Kidney glomerular epithelial cell (primary cell): ENCODE measurements around the gene DRC7.

Experiments
- DNase-seq: peaks from one replicate; lab custom pipeline; 2025; lab: John Stamatoyannopoulos, UW

DRC7 gene

DNA sequence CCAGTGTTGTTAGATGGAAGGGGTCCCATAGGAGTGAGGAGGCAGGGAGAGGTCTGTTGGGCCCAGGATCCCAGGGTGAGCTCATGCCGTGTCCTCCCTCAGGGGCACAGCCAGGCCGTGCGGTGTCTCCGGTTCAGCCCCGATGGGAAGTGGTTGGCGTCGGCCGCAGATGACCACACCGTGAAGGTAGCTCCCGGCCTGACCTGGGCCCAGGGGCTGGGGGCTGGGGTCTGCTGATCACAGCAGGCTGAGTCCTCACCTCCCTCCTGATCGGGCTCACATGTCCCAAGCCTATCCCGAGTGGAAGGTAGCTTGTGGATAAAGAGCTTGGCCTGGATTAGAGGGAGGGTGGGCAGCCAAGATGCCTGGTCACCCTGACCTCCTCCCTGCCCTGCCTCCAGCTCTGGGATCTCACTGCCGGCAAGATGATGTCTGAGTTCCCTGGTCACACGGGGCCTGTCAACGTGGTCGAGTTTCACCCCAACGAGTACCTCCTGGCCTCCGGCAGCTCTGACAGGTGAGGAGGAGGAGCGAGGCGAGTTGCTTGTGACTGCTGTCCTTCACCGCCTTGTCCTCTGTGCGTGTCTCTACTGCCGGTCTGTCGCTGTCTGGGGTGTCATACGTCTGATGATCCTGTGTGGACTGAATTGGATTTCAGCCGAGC, 57.1 kb downstream of the DRC7 start:
- DNase-seq = no peak

GRCh38 chr16:57752203-57752580, 57.6 kb downstream of the DRC7 start:
- no peak for DNase-seq

- no peak for DNase-seq
Observed at GRCh38 chr16:57752581-57753447, 58.2 kb downstream of the DRC7 start.

DNA sequence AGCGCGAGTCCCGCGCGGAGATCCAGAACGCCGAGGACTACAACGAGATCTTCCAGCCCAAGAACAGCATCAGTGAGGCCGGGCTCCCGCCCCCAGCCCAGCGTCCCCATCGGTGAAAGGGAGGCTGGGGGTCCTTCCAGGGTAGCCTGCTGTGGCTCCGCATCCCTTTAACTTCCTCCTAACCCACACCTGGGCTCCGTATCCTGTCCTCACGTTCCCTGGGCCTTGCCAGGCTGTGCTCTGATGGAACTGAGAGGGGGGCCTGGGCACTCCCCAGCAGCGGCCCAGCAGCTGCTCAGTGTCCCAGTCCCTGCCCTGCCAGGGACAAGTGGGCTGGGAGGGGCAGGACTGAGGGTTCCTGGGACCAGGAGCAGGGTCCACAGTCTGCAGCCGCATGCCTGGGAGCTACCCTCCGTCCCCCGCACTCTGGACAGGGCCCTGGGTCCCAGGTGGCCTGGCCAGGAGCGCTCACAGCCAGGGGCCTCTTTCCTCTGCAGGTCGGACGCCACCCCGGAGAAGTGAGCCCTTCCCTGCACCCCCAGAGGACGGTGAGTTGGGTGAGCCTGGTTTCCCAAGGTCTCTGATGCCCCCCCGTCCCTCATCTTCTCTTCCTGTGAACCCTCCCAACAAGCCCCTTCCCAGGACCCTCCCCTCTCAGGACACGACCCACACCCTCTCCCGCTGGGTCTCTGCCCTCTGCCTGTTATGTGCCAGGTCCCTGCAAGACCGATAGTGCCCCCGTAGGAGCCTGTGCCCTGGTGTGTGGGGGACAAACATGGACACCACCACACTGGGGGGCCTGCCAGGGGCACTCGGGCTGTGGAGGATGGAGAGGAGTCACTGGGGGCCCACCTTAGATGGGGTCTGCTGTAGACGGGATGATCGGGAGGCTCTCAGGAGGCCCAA, 59.1 kb downstream of the DRC7 start:
- DNase-seq = no peak

GRCh38 chr16:57754354-57755060, 59.9 kb downstream of the DRC7 start:
- no peak for DNase-seq

GRCh38 chr16:57755061-57755684, 60.6 kb downstream of the DRC7 start:
- DNase-seq = no peak

- no peak for DNase-seq
Observed at GRCh38 chr16:57755726-57756423, 61.3 kb downstream of the DRC7 start.

DNA sequence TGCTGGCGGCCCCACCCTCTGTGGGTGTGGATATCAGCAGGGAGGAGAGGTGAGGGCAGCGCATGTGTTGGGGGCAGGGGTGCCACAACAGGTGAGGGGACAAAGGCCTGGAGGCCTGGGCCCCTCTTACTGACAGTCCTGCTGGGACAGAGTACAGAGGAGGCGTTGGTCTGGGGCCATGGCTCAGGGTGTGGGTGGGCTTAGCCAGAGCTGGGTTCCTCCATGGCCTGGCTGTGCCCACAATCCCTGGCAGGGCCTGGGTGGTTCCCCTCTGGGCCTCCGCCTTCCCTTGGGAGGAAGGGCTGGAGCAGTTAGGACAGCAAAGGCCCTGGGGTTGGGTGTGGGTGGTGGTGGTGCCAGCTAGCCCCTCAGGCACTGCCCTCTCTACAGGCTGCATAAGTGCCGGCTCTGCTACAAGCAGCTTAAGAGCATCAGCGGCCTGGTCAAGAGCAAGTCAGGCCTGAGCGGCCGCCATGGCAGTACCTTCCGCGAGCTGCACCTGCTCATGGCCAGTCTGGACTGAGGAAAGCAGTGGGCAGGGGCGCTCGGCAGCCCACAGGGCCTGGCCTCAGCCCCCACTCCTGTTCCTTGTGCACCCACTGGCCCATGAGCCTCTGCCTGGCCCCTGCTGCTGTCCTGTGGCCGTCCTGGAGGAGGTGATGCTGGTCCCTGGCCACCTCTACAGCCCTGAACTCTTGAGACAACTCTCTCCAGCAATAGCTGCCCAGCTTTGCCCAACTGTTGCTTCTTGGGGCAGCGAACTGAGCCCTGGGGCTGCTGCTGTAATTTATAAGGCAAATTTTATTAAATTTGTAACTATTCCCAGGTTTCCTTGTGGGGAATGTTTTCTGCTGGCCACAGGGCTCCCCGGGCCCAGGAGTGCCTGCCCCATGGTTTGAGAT, 62.1 kb downstream of the DRC7 start:
- no peak for DNase-seq

GRCh38 chr16:57757326-57757786, 62.8 kb downstream of the DRC7 start:
- peak; percentile 67 for DNase-seq

- no peak for DNase-seq
Observed at GRCh38 chr16:57757883-57758282, 63.3 kb downstream of the DRC7 start.

- no peak for DNase-seq
Observed at GRCh38 chr16:57758331-57759117, 63.9 kb downstream of the DRC7 start.

- DNase-seq = no peak
Observed at GRCh38 chr16:57759131-57759530, 64.5 kb downstream of the DRC7 start.

DNA sequence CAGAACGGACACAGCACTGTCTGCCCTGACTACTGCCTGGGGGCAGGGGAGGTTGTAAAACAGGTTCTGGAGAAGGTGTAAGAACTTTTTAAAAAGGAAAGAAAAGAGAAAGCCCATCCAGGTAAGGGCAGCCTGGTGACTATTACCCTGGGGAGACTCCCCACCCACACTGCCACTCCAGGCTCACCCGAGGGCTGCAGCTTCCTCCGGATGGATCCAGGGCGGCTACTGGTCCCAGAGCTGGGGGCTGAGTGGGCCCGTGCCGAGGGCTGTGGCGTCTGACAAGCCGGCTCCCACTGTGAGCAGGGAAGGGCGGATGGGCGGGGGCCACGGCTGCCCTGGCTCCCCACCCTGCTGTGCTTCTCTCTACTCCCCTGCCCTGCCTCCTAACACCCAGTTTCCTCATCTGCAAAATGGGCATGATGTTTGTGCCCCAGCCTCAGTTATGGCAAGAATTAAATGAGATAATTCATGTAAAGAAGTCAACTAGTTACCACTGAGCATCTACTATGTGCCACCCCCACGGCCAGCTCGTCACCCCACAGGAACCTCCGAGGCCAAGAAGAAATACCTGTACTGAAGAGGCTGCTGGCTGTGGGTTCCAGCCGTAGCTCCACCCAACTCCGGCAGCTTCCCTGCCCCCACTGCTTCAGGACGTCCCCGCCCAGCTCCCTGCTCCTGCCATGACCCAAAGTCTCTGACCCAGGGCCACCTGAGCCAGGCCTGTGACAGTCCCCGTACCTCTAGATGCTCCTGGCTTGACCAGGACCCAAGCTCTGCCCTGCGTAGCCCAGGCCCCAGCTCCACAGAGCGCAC, 65.1 kb downstream of the DRC7 start:
- no peak for DNase-seq

- no peak for DNase-seq
Observed at GRCh38 chr16:57760357-57761160, 66.0 kb downstream of the DRC7 start.

- DNase-seq = no peak
Observed at GRCh38 chr16:57761301-57761700, 66.7 kb downstream of the DRC7 start.

DNA sequence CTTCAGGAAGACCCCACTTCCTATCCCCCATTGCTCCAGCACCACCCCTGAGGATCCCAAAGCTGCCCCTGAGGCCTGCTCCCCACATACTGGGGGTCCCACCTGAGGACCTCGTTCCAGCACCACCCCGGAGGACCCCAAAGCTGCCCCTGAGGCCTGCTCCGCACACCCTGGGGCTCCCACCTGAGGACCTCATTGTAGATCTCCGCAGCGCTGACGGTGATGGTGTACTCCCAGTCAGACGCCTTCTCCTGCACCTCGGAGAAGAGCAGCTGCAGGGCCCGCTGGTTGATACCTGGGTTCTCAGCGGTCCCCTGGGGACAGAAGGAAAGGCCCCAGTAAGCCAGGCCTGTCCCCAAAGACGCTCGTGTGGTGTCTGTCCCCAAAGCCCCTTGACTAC, 67.4 kb downstream of the DRC7 start:
- no peak for DNase-seq
